Aorta (tissue), 5 donors: ENCODE results near the gene IL1RAPL2. TPM values are rescaled to one million over a fixed set of nuclear protein-coding genes. Genes with fewer than 3 reads are reported as not detected.

Experiments used
- ATAC-seq: fragments of 200-7000 bp; cut with Tn5 transposase; one replicate; pipeline ENCODE4 v1.9.1; 2022; ENCODE audit warnings: moderate library complexity; ENCODE audit not compliant: low FRiP score
- DNase-seq, 2 donors: peaks; one replicate each; pipeline ENCODE4 v3.0.0-alpha.2; 2020
- H3K27ac ChIP-seq, 2 donors: one replicate each; pipeline ENCODE4 v1.5.1; 2013; ENCODE audit warnings: low read length in 2 of 2, mild to moderate bottlenecking in 2 of 2, moderate library complexity in 2 of 2, control low read depth in 1 of 2, inconsistent platforms in 1 of 2, low read depth in 1 of 2
- H3K27me3 ChIP-seq, 2 donors: one replicate each; pipeline ENCODE4 v1.6.1; 2013; ENCODE audit warnings: control low read depth in 1 of 2, low read length in 1 of 2, mild to moderate bottlenecking in 1 of 2, moderate library complexity in 1 of 2; ENCODE audit not compliant: insufficient read depth in 2 of 2, control insufficient read depth in 1 of 2
- H3K36me3 ChIP-seq, 2 donors: one replicate each; pipeline ENCODE4 v1.6.1; 2013; ENCODE audit warnings: control low read depth in 1 of 2, low read length in 1 of 2, mild to moderate bottlenecking in 1 of 2; ENCODE audit not compliant: insufficient read depth in 2 of 2, control insufficient read depth in 1 of 2
- H3K4me1 ChIP-seq, 2 donors: one replicate each; pipeline ENCODE4 v1.6.1; 2013; ENCODE audit warnings: low read length in 2 of 2, control low read depth in 1 of 2, mild to moderate bottlenecking in 1 of 2, moderate library complexity in 1 of 2; ENCODE audit not compliant: insufficient read depth in 2 of 2, control insufficient read depth in 1 of 2
- H3K4me3 ChIP-seq, 2 donors: one replicate each; pipeline ENCODE4 v1.5.1; 2013; ENCODE audit warnings: low read length in 2 of 2, control low read depth in 1 of 2, mild to moderate bottlenecking in 1 of 2
- H3K9me3 ChIP-seq: one replicate; pipeline ENCODE4 v1.6.1; 2013; ENCODE audit warnings: mild to moderate bottlenecking, low read length; ENCODE audit not compliant: control insufficient read depth
- WGBS, 2 donors: extraction: QIAGEN DNeasy Blood & Tissue Kit; methylation state at CpG; one replicate each; pipeline ENCODE4 v1.1.7; 2013; 5-methylcytosine and 5-hydroxymethylcytosine counted together
- intact Hi-C, 2 donors: fragments of 100-400 bp; cut with DNase I; formaldehyde crosslinking; loops; one replicate each; pipeline versions ENCODE4 v1.14.2 to v1.15.0; 2022
- polyA plus RNA-seq, 2 donors: library from polyadenylated mRNA; stranded (reverse); fragments of 200-250 nt; gene quantifications; one replicate each; pipeline ENCODE4 v1.2.3, GENCODE V29; 2013
- total RNA-seq, 2 donors: library from RNA; stranded (reverse); fragmentation: NEBNext Ultra II Directional; extraction: Animal tissue kit (Norgen Biotek cat#: 25700); gene quantifications; one replicate each; pipeline ENCODE4 v1.2.1, GENCODE V29; 2021
- donor health status: healthy with polysubstance abuse.
- donor health status: Bipolar disorder and iron deficiency.
- donor health status: DM: no; HTN: no; CAD: no.
- donor health status: DM: no; HTN: no; CAD: no.
- donor health status: DM: yes; HTN: yes; CAD: no.

Gene IL1RAPL2
- total and polyA plus RNA-seq, 4 donors: not detected

DNA sequence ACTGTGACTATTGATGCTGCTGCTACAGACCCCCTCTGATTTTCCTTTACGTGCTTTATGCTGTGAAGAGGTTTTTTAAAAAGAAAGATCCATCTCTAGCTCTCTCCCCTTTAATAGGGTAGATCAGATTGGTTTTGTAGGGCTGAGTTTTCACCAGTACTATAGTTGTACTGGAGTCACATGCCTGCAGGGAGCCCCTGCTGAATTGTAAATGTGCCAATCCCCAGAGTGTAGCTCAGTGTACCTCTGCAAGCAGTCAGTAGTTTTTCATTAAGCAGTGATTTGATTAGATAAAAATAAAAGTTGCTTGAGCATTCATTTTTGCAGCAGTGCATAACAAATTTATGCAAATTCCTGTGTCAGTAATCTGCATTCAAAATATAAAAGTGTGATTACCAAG is 179.2 kb downstream of the IL1RAPL2 start:
- ATAC-seq (no peak), DNase-seq (no peak)
- Histone ChIP-seq H3K4me1 (peaks cover 0 to 4% of the 10 kb centered on the region in 2 donors), H3K4me3 (no peak overlapping the region), H3K27ac (no peak overlapping the region), H3K27me3 (no peaks in the 10 kb centered on the region), H3K36me3 (no peaks in the 10 kb centered on the region), H3K9me3 (no peaks in the 10 kb centered on the region)
- 40 to 84% methylated on average over 1 of the region's 1 CpG for WGBS, 2 donors
- intact Hi-C loops: no loop called here

DNA sequence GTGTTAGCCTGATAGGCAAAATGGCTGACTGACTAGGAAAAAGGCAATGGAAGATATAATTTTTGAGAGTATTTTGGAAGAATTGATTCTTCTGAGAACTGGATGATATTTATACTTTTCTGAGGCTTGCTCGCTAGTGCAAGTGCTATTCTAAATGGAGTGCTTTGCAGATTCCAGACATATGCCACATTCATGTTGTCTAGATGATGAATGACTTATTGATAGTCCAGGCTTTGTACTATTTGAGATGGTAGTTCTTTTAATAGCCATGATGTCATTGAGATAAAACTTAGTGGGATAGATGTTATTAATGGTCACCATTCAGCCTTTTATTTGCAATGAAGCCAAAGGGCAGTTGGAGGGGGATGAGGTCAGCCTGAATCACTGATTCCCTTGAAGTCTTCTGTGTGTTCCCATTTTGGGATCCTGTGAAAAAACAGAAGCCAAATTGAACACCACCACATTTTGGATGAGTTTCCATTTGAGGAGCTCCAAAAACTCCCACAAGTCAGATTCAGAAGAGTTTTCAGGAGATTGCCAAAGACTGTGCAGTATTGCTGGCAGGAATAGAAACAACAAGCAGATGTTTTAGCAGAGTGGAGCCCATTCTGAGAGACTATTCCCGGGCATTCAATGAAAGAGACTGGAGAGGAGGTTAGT is 184.1 kb downstream of the IL1RAPL2 start:
- DNase-seq (no peak), ATAC-seq (no peak)
- Histone ChIP-seq H3K4me3 (no peak overlapping the region), H3K4me1 (peaks cover 0 to 2% of the 10 kb centered on the region in 2 donors), H3K9me3 (no peaks in the 10 kb centered on the region), H3K27ac (no peak overlapping the region), H3K27me3 (no peaks in the 10 kb centered on the region), H3K36me3 (no peaks in the 10 kb centered on the region)
- 6 to 25% methylated on average over 2 of the region's 2 CpGs for WGBS, 2 donors
- intact Hi-C loops: no loop called here

GRCh38 chrX:104762641-104763040 is 196.6 kb downstream of the IL1RAPL2 start:
- intact Hi-C loops: no loop called here
- Histone ChIP-seq H3K4me3 (no peak overlapping the region), H3K9me3 (peaks cover 2% of the 10 kb centered on the region), H3K27ac (no peak overlapping the region), H3K27me3 (no peaks in the 10 kb centered on the region), H3K36me3 (no peaks in the 10 kb centered on the region), H3K4me1 (no peaks in the 10 kb centered on the region)
- ATAC-seq (no peak), DNase-seq (no peak)

DNA sequence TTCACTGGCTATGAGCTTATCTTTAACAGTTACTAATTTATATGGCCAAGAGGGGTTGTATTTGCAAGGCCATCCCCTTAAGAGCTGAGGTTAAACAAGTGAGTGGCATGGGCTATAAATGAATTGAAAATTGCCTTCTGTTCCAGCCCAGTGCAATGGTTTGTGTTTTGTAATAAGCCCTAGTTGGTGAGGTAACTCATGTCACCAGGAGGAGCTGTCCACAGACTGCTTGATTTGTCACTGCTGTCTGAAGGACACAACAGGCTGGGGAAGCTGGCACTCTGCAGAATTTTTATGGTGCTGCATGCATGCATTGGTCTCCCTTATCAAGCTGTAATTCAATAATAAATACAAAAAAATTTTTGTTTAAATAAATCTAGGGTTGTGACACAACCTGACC is 223.8 kb downstream of the IL1RAPL2 start:
- ATAC-seq (no peak), DNase-seq (no peak)
- Histone ChIP-seq H3K9me3 (no peaks in the 10 kb centered on the region), H3K4me3 (no peak overlapping the region), H3K27me3 (no peaks in the 10 kb centered on the region), H3K36me3 (no peaks in the 10 kb centered on the region), H3K27ac (no peak overlapping the region), H3K4me1 (no peaks in the 10 kb centered on the region)
- intact Hi-C loops: no loop called here

DNA sequence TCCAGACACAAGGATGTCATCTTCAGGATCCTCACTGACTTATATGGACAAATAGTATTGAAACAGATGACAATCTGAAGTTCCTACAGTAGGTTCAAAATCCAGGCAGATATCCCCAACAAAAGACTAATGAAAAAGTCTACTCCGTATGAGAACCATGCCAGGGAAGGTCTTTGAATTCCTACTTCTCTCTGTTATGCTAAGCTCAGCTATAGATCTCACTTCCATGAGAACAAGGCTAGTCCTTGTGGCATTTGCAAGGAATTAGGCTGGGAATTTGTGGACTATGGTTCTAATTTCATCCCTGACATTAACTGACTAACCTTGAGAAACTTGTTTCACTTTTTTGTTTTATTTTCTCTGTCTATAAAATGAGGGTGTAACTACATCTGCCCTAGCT is 229.8 kb downstream of the IL1RAPL2 start:
- DNase-seq: no peak
- H3K4me1 ChIP-seq: no peaks in the 10 kb centered on the region
- H3K36me3 ChIP-seq: no peaks in the 10 kb centered on the region
- intact Hi-C loops: no loop called here
- no peaks in the 10 kb centered on the region for H3K27me3 ChIP-seq
- no peak for ATAC-seq
- H3K4me3 ChIP-seq: no peak overlapping the region
- WGBS, 2 donors: 22 to 37% methylated on average over 1 of the region's 1 CpG
- H3K27ac ChIP-seq: no peak overlapping the region
- no peaks in the 10 kb centered on the region for H3K9me3 ChIP-seq

DNA sequence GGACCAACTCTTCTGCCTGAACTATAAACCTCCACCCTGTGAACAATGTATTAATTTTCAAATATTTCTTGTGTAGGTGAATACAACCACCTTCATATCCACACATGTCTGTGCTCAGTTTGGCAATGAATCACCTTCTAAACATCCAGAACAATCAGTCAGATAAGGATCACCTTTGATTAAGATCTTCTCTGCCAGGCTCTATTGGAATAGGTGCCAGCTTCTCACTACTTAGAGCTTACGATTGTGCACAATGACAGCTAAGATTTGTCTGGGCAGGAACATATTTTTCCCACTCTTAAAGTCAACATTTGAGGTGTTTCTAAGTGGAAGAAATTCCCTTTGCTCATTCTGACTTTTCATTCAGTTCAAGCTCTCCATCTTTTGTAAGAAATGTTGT is 237.2 kb downstream of the IL1RAPL2 start:
- no peaks in the 10 kb centered on the region for H3K4me1 ChIP-seq
- H3K27me3 ChIP-seq: no peaks in the 10 kb centered on the region
- no peaks in the 10 kb centered on the region for H3K9me3 ChIP-seq
- H3K4me3 ChIP-seq: no peak overlapping the region
- DNase-seq: no peak
- no peak for ATAC-seq
- WGBS, 2 donors: 24 to 45% methylated on average over 1 of the region's 1 CpG
- no peak overlapping the region for H3K27ac ChIP-seq
- intact Hi-C loops: no loop called here
- H3K36me3 ChIP-seq: no peaks in the 10 kb centered on the region

DNA sequence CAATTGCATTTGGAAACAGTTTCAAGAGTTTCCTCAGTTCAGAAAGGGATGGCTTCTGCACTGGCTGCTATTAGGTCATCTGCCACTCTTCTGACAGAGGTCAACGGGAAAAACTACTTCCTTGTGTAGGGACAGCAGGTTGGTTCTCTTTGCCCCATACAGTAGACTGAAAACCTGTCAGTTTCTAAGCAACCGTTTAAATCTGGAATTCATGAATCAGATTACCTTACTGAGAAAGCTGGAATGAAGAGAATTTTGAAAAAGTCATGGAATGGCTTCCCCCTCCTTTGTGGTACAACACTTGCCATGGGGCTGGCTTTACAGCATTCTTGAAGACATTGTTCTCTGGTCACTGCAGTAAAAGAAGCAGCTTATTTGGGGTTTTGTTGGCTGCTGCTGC is 240.3 kb downstream of the IL1RAPL2 start:
- intact Hi-C loops: no loop called here
- H3K36me3 ChIP-seq: no peaks in the 10 kb centered on the region
- no peaks in the 10 kb centered on the region for H3K9me3 ChIP-seq
- WGBS, 2 donors: 34 to 41% methylated on average over 2 of the region's 2 CpGs
- H3K27me3 ChIP-seq: no peaks in the 10 kb centered on the region
- DNase-seq: no peak
- no peak overlapping the region for H3K4me3 ChIP-seq
- H3K4me1 ChIP-seq: no peaks in the 10 kb centered on the region
- ATAC-seq: no peak
- no peak overlapping the region for H3K27ac ChIP-seq

GRCh38 chrX:104833401-104833800 is 267.4 kb downstream of the IL1RAPL2 start:
- 32 to 36% methylated on average over 2 of the region's 2 CpGs for WGBS, 2 donors
- intact Hi-C loops: no loop called here

DNA sequence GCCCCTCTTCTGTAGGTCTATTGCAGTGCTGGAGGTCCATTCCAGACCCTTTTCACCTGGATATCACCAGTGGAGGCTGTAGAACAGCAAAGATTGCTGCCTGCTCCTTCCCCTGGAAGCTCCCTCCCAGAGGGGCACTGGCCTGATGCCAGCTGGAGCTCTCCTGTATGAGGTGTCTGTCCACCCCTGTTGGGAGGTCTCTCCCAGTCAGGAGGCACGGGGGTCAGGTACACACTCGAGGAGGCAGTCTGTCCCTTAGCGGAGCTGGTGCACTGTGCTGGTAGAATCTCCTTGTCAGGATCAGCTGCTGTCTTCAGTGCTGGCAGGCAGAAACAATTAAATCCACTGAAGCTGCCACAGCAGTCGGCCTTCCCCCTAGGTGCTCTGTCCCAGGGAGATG is 276.6 kb downstream of the IL1RAPL2 start:
- intact Hi-C loops: no loop called here

More at GRCh38 chrX:104833401-104833800, 267.4 kb downstream of the IL1RAPL2 start:
- Histone ChIP-seq H3K4me3 (no peak overlapping the region), H3K9me3 (no peaks in the 10 kb centered on the region), H3K4me1 (no peaks in the 10 kb centered on the region), H3K27ac (no peak overlapping the region), H3K27me3 (no peaks in the 10 kb centered on the region), H3K36me3 (no peaks in the 10 kb centered on the region)
- ATAC-seq: no peak
- DNase-seq: no peak

More for the DNA sequence above, 276.6 kb downstream of the IL1RAPL2 start:
- 68 to 84% methylated on average over 4 of the region's 4 CpGs for WGBS, 2 donors
- no peak overlapping the region for H3K4me3 ChIP-seq
- ATAC-seq: no peak
- no peaks in the 10 kb centered on the region for H3K27me3 ChIP-seq
- no peaks in the 10 kb centered on the region for H3K36me3 ChIP-seq
- no peaks in the 10 kb centered on the region for H3K4me1 ChIP-seq
- DNase-seq: no peak
- H3K27ac ChIP-seq: no peak overlapping the region
- no peaks in the 10 kb centered on the region for H3K9me3 ChIP-seq
